DND-41 (cell line): ENCODE measurements around the gene ANKRD33.
A peak's percentile ranks its signal among the peaks of the same experiment; 100 is the strongest.

Source experiments
- ATAC-seq: fragments of 200-7000 bp; cut with Tn5 transposase; 3 replicates; pipeline ENCODE4 v1.9.1; 2021; ENCODE audit warnings: low read depth; ENCODE audit not compliant: insufficient read depth
- DNase-seq: peaks from one replicate; pipeline ENCODE4 v3.0.0-alpha.2; 2020
- H2AFZ ChIP-seq: 2 replicates; pipeline ENCODE4 v1.6.0; 2012; ENCODE audit warnings: low read depth, low read length
- H3K27ac ChIP-seq: 2 replicates; pipeline ENCODE4 v1.5.1; 2012; ENCODE audit warnings: low read length, inconsistent platforms
- H3K27me3 ChIP-seq: fragments of 200-600 bp; sonication (generic); 2 replicates; pipeline ENCODE4 v1.6.0; 2012; ENCODE audit warnings: low read length, mild to moderate bottlenecking, inconsistent platforms; ENCODE audit not compliant: insufficient read depth, poor library complexity
- H3K36me3 ChIP-seq: 2 replicates; pipeline ENCODE4 v1.5.1; 2012; ENCODE audit warnings: low read length, inconsistent platforms; ENCODE audit not compliant: insufficient read depth
- H3K4me1 ChIP-seq: 2 replicates; pipeline ENCODE4 v1.5.1; 2012; ENCODE audit warnings: mild to moderate bottlenecking, low read length; ENCODE audit not compliant: insufficient read depth
- H3K4me2 ChIP-seq: 2 replicates; pipeline ENCODE4 v1.6.0; 2012; ENCODE audit warnings: mild to moderate bottlenecking, moderate library complexity, low read length, inconsistent platforms; ENCODE audit not compliant: insufficient read depth
- H3K4me3 ChIP-seq, 2 experiments: fragments of 200-600 bp in 1 of 2; shearing (Covaris generic) in 1 of 2; 2 replicates each; pipeline ENCODE4 v1.5.1; 2012 to 2016; ENCODE audit warnings: inconsistent platforms in 2 of 2, low read length in 2 of 2, mild to moderate bottlenecking in 2 of 2, low read depth in 1 of 2, moderate library complexity in 1 of 2
- H3K79me2 ChIP-seq: 2 replicates; pipeline ENCODE4 v1.6.0; 2012; ENCODE audit warnings: low read length, inconsistent platforms; ENCODE audit not compliant: insufficient read depth
- H3K9ac ChIP-seq: 2 replicates; pipeline ENCODE4 v1.6.0; 2012; ENCODE audit warnings: low read depth, mild to moderate bottlenecking, inconsistent platforms, low read length, moderate library complexity
- H3K9me3 ChIP-seq: 2 replicates; pipeline ENCODE4 v1.5.1; 2012; ENCODE audit warnings: low read length, moderate library complexity, mild to moderate bottlenecking, inconsistent platforms; ENCODE audit not compliant: insufficient read depth, severe bottlenecking
- H4K20me1 ChIP-seq: 2 replicates; pipeline ENCODE4 v1.6.0; 2012; ENCODE audit warnings: low read length; ENCODE audit not compliant: insufficient read depth
- CTCF ChIP-seq: IDR thresholded peaks from 2 replicates; pipeline ENCODE4 v1.5.1; 2012; ENCODE audit warnings: borderline replicate concordance, low read length, moderate library complexity, mild to moderate bottlenecking; ENCODE audit not compliant: poor library complexity, severe bottlenecking; ENCODE audit errors: extremely low read depth
- EZH2 ChIP-seq: IDR thresholded peaks from 3 replicates; pipeline ENCODE4 v1.6.1; 2012; ENCODE audit warnings: borderline replicate concordance, low read depth, mild to moderate bottlenecking, moderate library complexity, low read length, inconsistent platforms; ENCODE audit not compliant: severe bottlenecking

The ANKRD33 gene

GRCh38 chr12:51846271-51846691 lies 41.6 kb upstream of the ANKRD33 start:
- peaks cover 8% of the 10 kb centered on the region for H3K27me3 ChIP-seq
- TF ChIP-seq EZH2 (no peak), CTCF (no peak)
- H2AFZ ChIP-seq: no peak overlapping the region
- no peak overlapping the region for H3K9ac ChIP-seq
- DNase-seq (no peak), ATAC-seq (no peak)
- H3K27ac ChIP-seq: no peak overlapping the region
- peaks cover 10% of the 10 kb centered on the region for H3K4me1 ChIP-seq
- no peaks in the 10 kb centered on the region for H4K20me1 ChIP-seq
- H3K4me2 ChIP-seq: peak overlapping the region; percentile 60; the same call in 1 of the 2 replicates
- H3K4me3 ChIP-seq: no peak overlapping the region
- H3K36me3 ChIP-seq: no peaks in the 10 kb centered on the region
- H3K79me2 ChIP-seq: no peaks in the 10 kb centered on the region
- H3K9me3 ChIP-seq: no peaks in the 10 kb centered on the region

- peak; percentile 58 for DNase-seq
- Histone ChIP-seq H3K79me2 (no peaks in the 10 kb centered on the region), H3K4me2 (peak overlapping the region; percentile 60), H3K4me1 (peaks cover 10% of the 10 kb centered on the region), H3K27me3 (peaks cover 4% of the 10 kb centered on the region), H3K9me3 (no peaks in the 10 kb centered on the region), H3K36me3 (no peaks in the 10 kb centered on the region), H3K4me3 (0 out of 4 replicates have a peak overlapping the region, but pooled peaks of 1 of the 2 experiments have one; percentile 38), H4K20me1 (no peaks in the 10 kb centered on the region), H3K9ac (no peak overlapping the region), H3K27ac (no peak overlapping the region), H2AFZ (0 out of 2 replicates have a peak overlapping the region, but pooled peaks have one; percentile 16)
- TF ChIP-seq CTCF (no peak), EZH2 (no peak)
- ATAC-seq: peak; percentile 73
These were observed 40.8 kb upstream of the ANKRD33 start for GRCh38 chr12:51846911-51847642.

- no peak overlapping the region for H2AFZ ChIP-seq
- TF ChIP-seq EZH2: no peak
- TF ChIP-seq CTCF: no peak
- no peak overlapping the region for H3K4me2 ChIP-seq
- no peak overlapping the region for H3K27ac ChIP-seq
- H3K4me3 ChIP-seq: no peak overlapping the region
- ATAC-seq (no peak; the same call in 2 of the 3 replicates), DNase-seq (no peak)
- H4K20me1 ChIP-seq: no peaks in the 10 kb centered on the region
- H3K9me3 ChIP-seq: no peaks in the 10 kb centered on the region
- no peaks in the 10 kb centered on the region for H3K79me2 ChIP-seq
- peaks cover 10% of the 10 kb centered on the region for H3K4me1 ChIP-seq
- peaks cover 4% of the 10 kb centered on the region for H3K27me3 ChIP-seq
- H3K9ac ChIP-seq: no peak overlapping the region
- H3K36me3 ChIP-seq: no peaks in the 10 kb centered on the region
These were observed 40.1 kb upstream of the ANKRD33 start for GRCh38 chr12:51847643-51848325.
